Testis (tissue), 3 donors: ENCODE data around the gene ZNF837. TPM values are rescaled to one million over a fixed set of nuclear protein-coding genes. Genes with fewer than 3 reads are reported as not detected.

ENCODE experiments used
- DNase-seq: peaks from one replicate; pipeline ENCODE4 v3.0.0-alpha.2; 2019
- H3K27ac ChIP-seq, 2 donors: fragments of 200-600 bp; sonication (generic); one replicate each; pipeline ENCODE4 v1.5.1; 2019
- H3K27me3 ChIP-seq: fragments of 200-600 bp; sonication (generic); one replicate; pipeline ENCODE4 v1.5.1; 2019
- H3K36me3 ChIP-seq: fragments of 200-600 bp; sonication (generic); one replicate; pipeline ENCODE4 v1.5.1; 2017; ENCODE audit warnings: low read depth; ENCODE audit errors: missing control alignments
- H3K4me1 ChIP-seq: fragments of 200-600 bp; sonication (generic); one replicate; pipeline ENCODE4 v1.5.1; 2019
- H3K4me3 ChIP-seq, 2 donors: fragments of 200-600 bp; sonication (generic); one replicate each; pipeline ENCODE4 v1.5.1; 2017 to 2019
- H3K9me3 ChIP-seq: fragments of 200-600 bp; sonication (generic); one replicate; pipeline ENCODE4 v1.5.1; 2017
- CTCF ChIP-seq, 3 experiments: fragments of 450-650 bp in 2 of 3; fragments of 200-600 bp in 1 of 3; sonication (generic) in 1 of 3; IDR thresholded peaks; one replicate each; pipeline ENCODE4 v1.5.1; 2016 to 2019; ENCODE audit warnings: antibody characterized with exemption in 3 of 3, mild to moderate bottlenecking in 2 of 3, moderate library complexity in 1 of 3
- POLR2A ChIP-seq: fragments of 450-650 bp; IDR thresholded peaks from one replicate; pipeline ENCODE4 v1.6.1; 2017; ENCODE audit warnings: antibody characterized with exemption, mild to moderate bottlenecking, moderate library complexity
- WGBS, 2 donors: methylation state at CpG; one replicate each; pipeline ENCODE4 v1.1.5; 2018; 5-methylcytosine and 5-hydroxymethylcytosine counted together
- intact Hi-C: fragments of 100-400 bp; cut with DNase I; formaldehyde crosslinking; loops from one replicate; pipeline ENCODE4 v1.15.1; 2023; ENCODE audit warnings: low total_unique reads
- polyA plus RNA-seq: library from polyadenylated mRNA; stranded (reverse); fragments of 350-450 nt; fragmentation: Illumina TruSeq; extraction: RNeasy Lipid Tissue Mini Kit (QIAGEN cat#74804); gene quantifications from one replicate; pipeline ENCODE4 v1.2.3, GENCODE V29; 2014; ENCODE audit warnings: low read depth, low replicate concordance; ENCODE audit not compliant: insufficient read depth
- total RNA-seq, 2 donors: library from RNA; depleted of rRNA; stranded (reverse); fragments of >200 nt; gene quantifications; one replicate each; pipeline ENCODE4 v1.2.3, GENCODE V29; 2016

Gene ZNF837
- total and polyA plus RNA-seq, 3 donors from 2014 or later: 1.3 to 9.3 (median 6.2) TPM

GRCh38 chr19:58386576-58387337 lies 5.9 kb upstream of the ZNF837 start, which contains the start of gene RPS5:
Gene RPS5, plus strand, starts transcription at chr19:58387269. Its CDS starts 869 bp downstream, at chr19:58388138.
- peaks cover 24% of the 10 kb centered on the region for H3K4me1 ChIP-seq
- intact Hi-C loops: no loop called here

DNA sequence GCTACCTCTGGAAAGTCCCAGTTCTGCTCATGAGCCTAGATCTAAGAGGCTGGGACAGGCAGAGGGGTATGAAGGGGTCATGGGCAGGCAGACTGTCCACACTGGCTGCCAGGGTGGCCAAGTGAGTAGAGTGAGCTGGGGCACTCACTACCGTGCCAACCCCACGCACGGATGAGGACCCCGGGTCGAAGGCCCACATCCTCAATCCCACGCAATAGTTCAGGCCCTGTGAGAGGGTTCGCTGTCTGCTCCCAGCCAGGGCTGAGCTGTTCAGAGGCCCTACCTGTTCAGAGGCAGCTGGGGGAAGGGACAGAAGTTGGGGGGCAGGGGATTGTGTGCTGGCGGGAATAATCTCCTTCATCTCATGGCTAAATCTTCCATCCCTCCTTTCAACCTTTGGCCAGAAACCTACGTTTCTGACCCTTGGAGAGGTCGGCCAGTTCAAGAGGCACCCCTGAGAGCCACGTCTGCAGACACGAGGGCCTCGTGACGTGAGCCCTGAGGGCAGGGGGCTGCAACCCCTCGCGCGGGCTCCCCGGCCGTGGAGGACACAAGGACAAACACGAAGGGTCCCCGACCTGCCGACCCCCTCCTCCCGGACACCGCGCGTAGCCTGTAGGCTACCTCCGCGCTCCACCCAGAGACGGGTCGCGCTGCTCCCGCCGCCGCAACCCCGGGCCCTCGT lies 5.2 kb upstream of the ZNF837 start:
- peaks cover 28% of the 10 kb centered on the region for H3K4me1 ChIP-seq
- no peak for DNase-seq
- H3K27me3 ChIP-seq: no peaks in the 10 kb centered on the region
- H3K9me3 ChIP-seq: no peaks in the 10 kb centered on the region
- peak overlapping the region; percentile 91 to 95 for H3K27ac ChIP-seq
- 4 to 8% methylated on average over 10 to 36 of the region's 36 CpGs for WGBS, 2 donors
- no peaks in the 10 kb centered on the region for H3K36me3 ChIP-seq
- TF ChIP-seq POLR2A: no peak
- TF ChIP-seq CTCF (IDR thresholded peaks at IDR 0.05): no peak
- intact Hi-C loops: no loop called here
- H3K4me3 ChIP-seq: peak overlapping the region; percentile 73 to 76

More at GRCh38 chr19:58386576-58387337, 5.9 kb upstream of the ZNF837 start, which contains the start of gene RPS5:
- peak; percentile 98 for DNase-seq
- Histone ChIP-seq H3K4me3 (peak within 1 kb of the TSS; percentile 73 to 76), H3K36me3 (no peaks in the 10 kb centered on the region), H3K27ac (peak within 1 kb of the TSS; percentile 91 to 95), H3K27me3 (no peaks in the 10 kb centered on the region), H3K9me3 (no peaks in the 10 kb centered on the region)
- no peak for TF ChIP-seq CTCF (IDR thresholded peaks at IDR 0.05)
- peak; percentile 37 for TF ChIP-seq POLR2A
- 0 to 1% methylated on average over 37 to 63 of the region's 64 CpGs for WGBS, 2 donors

- DNase-seq: no peak
- Histone ChIP-seq H3K27ac (peak overlapping the region; percentile 91 to 95), H3K9me3 (no peaks in the 10 kb centered on the region), H3K27me3 (no peaks in the 10 kb centered on the region), H3K4me3 (no peak overlapping the region), H3K4me1 (peaks cover 28% of the 10 kb centered on the region), H3K36me3 (no peaks in the 10 kb centered on the region)
- no peak for TF ChIP-seq POLR2A
- no peak for TF ChIP-seq CTCF (IDR thresholded peaks at IDR 0.05)
- intact Hi-C loops: no loop called here
- 57 to 66% methylated on average over 5 to 9 of the region's 9 CpGs for WGBS, 2 donors
Measured at GRCh38 chr19:58385313-58385890, 4.6 kb upstream of the ZNF837 start.

DNA sequence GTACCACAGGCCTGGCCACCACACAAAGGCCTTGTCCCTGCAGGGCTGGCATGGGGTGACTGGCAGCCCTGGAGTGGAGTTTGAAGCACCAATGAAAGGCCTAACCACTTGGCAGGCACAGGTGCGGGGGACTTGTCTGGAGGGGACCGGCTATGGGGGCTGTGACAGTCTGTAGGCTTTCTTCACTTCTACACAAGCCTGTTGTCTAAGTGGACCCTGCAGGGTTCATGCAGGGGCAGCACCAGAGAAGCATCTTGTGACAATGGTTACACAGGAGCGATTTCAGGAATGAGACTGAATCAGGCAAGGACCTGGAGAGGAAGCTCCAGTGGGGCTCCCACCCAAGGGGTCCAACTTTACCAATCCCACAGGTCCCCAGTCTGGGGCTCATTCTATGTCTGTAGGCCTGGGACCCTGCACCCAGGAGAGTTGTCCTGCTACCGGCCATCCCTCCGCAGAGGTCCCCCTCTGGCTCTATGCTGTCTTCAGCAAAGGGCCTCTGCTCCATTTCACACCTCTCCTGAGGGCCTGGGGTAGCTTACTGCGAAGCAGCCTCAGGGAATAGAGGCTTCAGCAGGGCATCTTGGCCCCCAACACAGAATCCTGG lies 2.3 kb upstream of the ZNF837 start:
- 91% methylated on average over 6 of the region's 6 CpGs; no CpG with 5 or more reads in 1 of the 2 donors for WGBS, 2 donors
- Histone ChIP-seq H3K27ac (no peak overlapping the region), H3K36me3 (no peaks in the 10 kb centered on the region), H3K4me1 (peaks cover 30% of the 10 kb centered on the region), H3K27me3 (no peaks in the 10 kb centered on the region), H3K4me3 (no peak overlapping the region), H3K9me3 (no peaks in the 10 kb centered on the region)
- intact Hi-C loops: no loop called here
- TF ChIP-seq POLR2A (no peak), CTCF (IDR thresholded peaks at IDR 0.05) (no peak)
- no peak for DNase-seq
